Measurements from ENCODE around the gene KIF26B.
A peak's percentile ranks its signal among the peaks of the same experiment; 100 is the strongest.

Gene KIF26B

DNA sequence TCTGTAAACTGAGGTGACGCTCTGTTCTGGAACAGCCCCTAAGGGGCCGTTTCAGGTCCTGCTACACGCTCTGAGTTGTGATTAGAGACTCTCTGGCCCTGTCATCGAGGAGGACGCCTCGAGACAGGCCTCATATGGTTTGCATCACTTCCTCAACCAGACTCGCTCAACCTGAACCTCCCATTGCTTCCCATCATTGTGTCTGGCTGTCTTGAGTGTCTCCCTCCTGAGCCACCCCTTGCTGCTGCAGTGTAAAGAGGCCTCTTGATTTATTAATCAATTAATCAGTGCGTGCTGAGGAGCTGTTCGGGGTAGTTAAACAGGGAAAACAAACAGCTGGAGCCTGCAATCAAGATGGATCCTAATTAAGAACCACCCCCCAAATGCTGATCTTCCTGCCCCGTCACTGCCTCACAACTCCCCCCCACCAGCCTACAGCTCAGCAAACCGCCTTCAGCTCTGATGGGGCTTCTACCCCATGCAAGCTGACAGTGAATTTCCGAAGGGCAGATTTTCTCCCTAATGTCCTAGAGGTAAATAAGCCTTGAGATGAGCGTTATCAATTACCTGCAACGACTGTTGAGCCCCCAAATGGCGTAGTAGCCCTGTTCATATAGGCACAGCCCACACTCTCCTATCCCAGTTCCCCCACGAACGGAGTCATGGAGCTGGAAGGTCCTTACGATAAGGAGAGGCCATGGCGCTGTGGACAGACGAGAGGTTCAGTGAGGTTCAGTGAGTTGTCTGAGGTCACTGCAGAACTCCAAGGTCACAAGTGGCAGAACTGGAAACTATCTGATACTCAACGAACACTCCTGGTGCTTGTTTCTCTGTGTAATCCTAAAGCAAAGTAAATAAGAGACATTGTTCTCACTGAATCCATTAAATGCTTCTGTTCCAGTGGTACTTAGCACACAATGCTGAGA lies 210.6 kb downstream of the KIF26B start:
- H3K27ac ChIP-seq (ENCODE audit: low read depth, low read length): no peak overlapping the region
- WGBS: 89% methylated on average over 21 of the region's 21 CpGs
- no peaks in the 10 kb centered on the region for H3K9me3 ChIP-seq (ENCODE audit: insufficient read depth, low read depth, low read length)

DNA sequence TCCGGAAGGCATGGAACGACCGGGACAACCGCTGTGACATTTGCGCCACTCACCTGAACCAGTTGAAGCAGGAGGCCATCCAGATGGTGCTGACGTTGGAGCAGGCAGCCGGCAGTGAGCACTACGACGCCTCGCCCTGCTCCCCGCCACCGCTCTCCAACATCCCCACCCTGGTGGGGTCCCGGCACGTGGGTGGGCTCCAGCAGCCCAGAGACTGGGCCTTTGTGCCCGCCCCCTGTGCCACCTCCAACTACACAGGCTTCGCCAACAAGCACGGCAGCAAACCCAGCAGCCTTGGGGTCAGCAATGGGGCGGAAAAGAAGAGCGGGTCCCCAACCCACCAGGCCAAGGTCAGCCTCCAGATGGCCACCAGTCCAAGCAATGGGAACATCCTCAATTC lies 212.1 kb downstream of the KIF26B start:
- H3K4me1 ChIP-seq (ENCODE audit: insufficient read depth, low read length): no peaks in the 10 kb centered on the region
- no peaks in the 10 kb centered on the region for H3K9me3 ChIP-seq (ENCODE audit: insufficient read depth, low read depth, low read length)
- H3K27me3 ChIP-seq (ENCODE audit: insufficient read depth, low read length): no peaks in the 10 kb centered on the region
- H3K9ac ChIP-seq (ENCODE audit: low read depth, low read length): no peak overlapping the region
- no peaks in the 10 kb centered on the region for H3K36me3 ChIP-seq (ENCODE audit: insufficient read depth, low read length)
- no peak overlapping the region for H3K27ac ChIP-seq (ENCODE audit: low read depth, low read length)
- 97% methylated on average over 19 of the region's 19 CpGs for WGBS
- no peak overlapping the region for H3K4me3 ChIP-seq (ENCODE audit: low read length)

More for the DNA sequence above, 210.6 kb downstream of the KIF26B start:
- Histone ChIP-seq H3K27me3 (ENCODE audit: insufficient read depth, low read length) (no peaks in the 10 kb centered on the region), H3K4me1 (ENCODE audit: insufficient read depth, low read length) (no peaks in the 10 kb centered on the region), H3K9ac (ENCODE audit: low read depth, low read length) (no peak overlapping the region), H3K4me3 (ENCODE audit: low read length) (no peak overlapping the region), H3K36me3 (ENCODE audit: insufficient read depth, low read length) (no peaks in the 10 kb centered on the region)

DNA sequence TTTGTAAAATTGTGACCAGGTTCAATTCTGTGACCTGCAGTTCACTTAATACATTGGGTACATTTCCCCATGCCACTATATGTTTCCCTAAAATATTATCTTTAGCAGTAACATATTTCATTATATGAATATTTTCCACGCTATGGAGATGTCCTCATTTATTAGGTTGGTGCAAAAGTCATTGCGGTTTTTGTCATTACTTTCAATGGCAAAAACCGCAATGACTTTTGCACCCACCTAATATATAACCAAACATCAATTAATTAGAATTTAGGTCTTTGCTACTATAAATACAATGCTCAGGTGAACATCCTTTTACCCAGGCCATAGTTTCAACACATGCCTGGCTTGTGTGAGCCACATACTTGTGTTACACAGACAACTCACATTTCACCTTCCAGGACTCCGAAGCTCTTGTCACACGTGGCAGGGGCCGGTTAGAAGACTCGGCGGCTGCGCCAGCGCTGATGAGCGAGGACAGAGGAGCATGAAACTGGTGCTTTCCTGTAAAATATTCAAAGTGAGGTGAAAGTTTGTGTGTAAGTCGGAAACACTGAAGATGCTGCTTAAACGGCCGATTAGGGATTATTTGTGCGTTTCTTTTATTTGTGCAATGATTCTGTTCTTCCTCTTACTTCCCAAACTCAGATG lies 215.5 kb downstream of the KIF26B start:
- no peaks in the 10 kb centered on the region; the same call in 1 of the 2 replicates for H3K9me3 ChIP-seq (ENCODE audit: insufficient read depth, low read depth, low read length)
- WGBS: 90% methylated on average over 14 of the region's 15 CpGs

DNA sequence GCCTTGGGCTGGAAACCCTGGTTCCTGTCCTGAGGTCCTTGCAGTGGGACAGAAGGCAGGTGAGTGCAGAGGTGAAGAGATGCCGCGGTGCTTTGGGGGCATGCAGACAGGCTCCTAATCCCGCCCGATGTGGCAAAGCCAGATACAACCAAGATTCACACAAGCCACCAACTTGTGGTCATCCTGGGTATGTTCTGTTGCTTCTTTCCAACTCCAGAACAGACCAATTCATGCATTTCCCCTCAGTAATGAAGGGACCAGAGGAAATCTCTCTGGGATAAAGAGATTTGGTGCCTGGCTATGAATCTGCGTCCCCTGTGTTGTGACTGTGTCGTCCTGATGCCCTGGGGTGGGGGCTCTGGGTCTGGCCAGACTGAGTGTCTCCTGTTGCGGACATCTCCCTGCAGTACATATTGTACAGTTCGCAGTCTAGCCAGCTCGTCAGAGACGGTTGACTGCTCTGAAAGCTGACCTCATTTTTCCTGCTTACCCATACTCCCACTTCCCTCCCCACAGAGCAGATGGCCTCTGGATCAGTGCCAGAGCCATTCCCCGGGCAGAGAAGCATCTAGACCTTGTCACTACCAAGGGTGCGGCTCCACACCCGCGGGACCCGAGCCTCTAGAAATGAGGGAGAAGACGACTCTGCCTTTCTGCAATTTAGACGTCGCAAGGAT lies 216.3 kb downstream of the KIF26B start:
- WGBS: 96% methylated on average over 18 of the region's 18 CpGs
- H3K4me3 ChIP-seq (ENCODE audit: low read length): no peak overlapping the region
- no peaks in the 10 kb centered on the region for H3K36me3 ChIP-seq (ENCODE audit: insufficient read depth, low read length)
- H3K9ac ChIP-seq (ENCODE audit: low read depth, low read length): no peak overlapping the region
- H3K27ac ChIP-seq (ENCODE audit: low read depth, low read length): no peak overlapping the region
- no peaks in the 10 kb centered on the region for H3K4me1 ChIP-seq (ENCODE audit: insufficient read depth, low read length)
- no peaks in the 10 kb centered on the region for H3K27me3 ChIP-seq (ENCODE audit: insufficient read depth, low read length)
- H3K9me3 ChIP-seq (ENCODE audit: insufficient read depth, low read depth, low read length): no peaks in the 10 kb centered on the region; the same call in 1 of the 2 replicates

More for the DNA sequence above, 215.5 kb downstream of the KIF26B start:
- H3K36me3 ChIP-seq (ENCODE audit: insufficient read depth, low read length): no peaks in the 10 kb centered on the region
- no peak overlapping the region for H3K9ac ChIP-seq (ENCODE audit: low read depth, low read length)
- H3K27me3 ChIP-seq (ENCODE audit: insufficient read depth, low read length): no peaks in the 10 kb centered on the region
- no peak overlapping the region for H3K27ac ChIP-seq (ENCODE audit: low read depth, low read length)
- no peaks in the 10 kb centered on the region for H3K4me1 ChIP-seq (ENCODE audit: insufficient read depth, low read length)
- H3K4me3 ChIP-seq (ENCODE audit: low read length): no peak overlapping the region

DNA sequence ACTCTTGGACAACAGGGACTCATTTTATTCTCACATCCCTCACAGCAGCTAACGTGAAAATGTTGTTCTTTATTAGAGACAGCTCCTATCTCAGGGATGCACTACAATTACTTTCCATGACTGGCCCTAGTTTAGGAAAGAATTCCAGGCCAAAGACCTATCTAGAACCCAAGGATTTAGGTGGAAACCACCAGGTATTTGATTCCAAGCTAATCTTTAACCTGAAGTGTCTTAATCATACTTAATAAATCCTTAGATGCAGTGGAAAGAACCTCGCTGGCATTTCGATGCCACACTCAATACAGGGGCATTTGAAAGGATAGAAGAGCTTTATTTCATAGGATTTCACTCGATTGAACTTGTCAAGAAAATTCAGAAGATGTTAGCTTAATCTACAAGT lies 218.3 kb downstream of the KIF26B start:
- WGBS: 96% methylated on average over 4 of the region's 4 CpGs
- Histone ChIP-seq H3K9ac (ENCODE audit: low read depth, low read length) (no peak overlapping the region), H3K4me1 (ENCODE audit: insufficient read depth, low read length) (peaks cover 4% of the 10 kb centered on the region; the same call in 1 of the 2 replicates)

DNA sequence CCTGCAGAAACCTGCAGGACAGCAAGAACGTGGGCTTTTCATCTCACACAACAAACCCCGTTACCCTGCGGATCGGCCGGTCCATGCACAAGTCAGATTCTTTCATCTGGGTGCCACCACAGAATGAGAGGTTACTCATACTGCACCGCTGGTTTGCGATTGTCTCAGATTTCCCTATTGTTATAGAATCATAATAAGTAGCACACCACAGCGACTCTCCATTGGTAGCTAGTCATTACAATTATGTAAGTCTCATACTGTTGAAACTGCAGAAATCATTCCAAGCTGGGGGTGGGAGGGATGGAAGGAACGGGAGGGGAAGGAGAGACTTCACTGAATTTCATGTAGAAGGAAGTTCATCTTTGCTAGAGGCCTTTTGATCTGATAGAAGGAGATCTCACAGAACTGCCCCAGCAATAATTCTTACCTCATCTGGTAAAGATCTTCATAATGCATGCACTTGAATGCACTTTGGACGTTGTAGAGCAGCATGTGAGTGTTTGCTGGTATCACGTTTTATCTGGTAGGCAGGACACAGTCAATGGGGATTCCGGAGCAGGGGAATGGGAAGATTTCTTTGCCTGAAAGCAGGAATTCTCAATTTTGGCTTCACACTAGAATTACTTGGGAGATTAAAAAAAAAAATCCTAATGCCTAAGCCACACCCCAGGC lies 221.1 kb downstream of the KIF26B start:
- Histone ChIP-seq H3K4me3 (ENCODE audit: low read length) (no peak overlapping the region), H3K9ac (ENCODE audit: low read depth, low read length) (no peak overlapping the region), H3K36me3 (ENCODE audit: insufficient read depth, low read length) (no peaks in the 10 kb centered on the region), H3K27ac (ENCODE audit: low read depth, low read length) (no peak overlapping the region), H3K9me3 (ENCODE audit: insufficient read depth, low read depth, low read length) (no peaks in the 10 kb centered on the region; the same call in 1 of the 2 replicates), H3K27me3 (ENCODE audit: insufficient read depth, low read length) (no peaks in the 10 kb centered on the region), H3K4me1 (ENCODE audit: insufficient read depth, low read length) (peaks cover 11% of the 10 kb centered on the region)
- 92% methylated on average over 11 of the region's 12 CpGs for WGBS

More for the DNA sequence above, 218.3 kb downstream of the KIF26B start:
- no peaks in the 10 kb centered on the region for H3K36me3 ChIP-seq (ENCODE audit: insufficient read depth, low read length)
- no peaks in the 10 kb centered on the region for H3K27me3 ChIP-seq (ENCODE audit: insufficient read depth, low read length)
- no peak overlapping the region for H3K27ac ChIP-seq (ENCODE audit: low read depth, low read length)
- H3K4me3 ChIP-seq (ENCODE audit: low read length): no peak overlapping the region
- H3K9me3 ChIP-seq (ENCODE audit: insufficient read depth, low read depth, low read length): no peaks in the 10 kb centered on the region; the same call in 1 of the 2 replicates

DNA sequence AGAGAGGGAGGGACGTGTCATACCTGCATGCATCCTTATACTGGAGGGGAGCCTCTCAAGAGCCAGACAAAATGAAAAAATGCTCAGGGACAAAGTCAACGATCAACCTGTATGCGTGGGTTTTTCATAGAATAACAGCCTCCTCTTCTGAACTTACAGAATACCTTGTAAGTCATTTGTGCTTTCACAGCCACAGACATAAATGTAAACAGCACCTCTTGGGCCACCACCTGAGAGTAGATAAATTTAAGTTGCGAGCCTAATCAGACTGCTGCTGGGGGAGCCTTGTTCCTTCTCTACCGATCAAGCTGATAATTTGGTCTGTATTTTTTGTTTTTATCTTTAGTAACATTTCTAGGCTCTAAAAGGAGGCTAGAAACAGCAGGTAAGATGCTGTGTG lies 223.1 kb downstream of the KIF26B start:
- no peak overlapping the region for H3K4me3 ChIP-seq (ENCODE audit: low read length)
- H3K36me3 ChIP-seq (ENCODE audit: insufficient read depth, low read length): no peaks in the 10 kb centered on the region
- H3K4me1 ChIP-seq (ENCODE audit: insufficient read depth, low read length): peaks cover 11% of the 10 kb centered on the region
- no peak overlapping the region for H3K9ac ChIP-seq (ENCODE audit: low read depth, low read length)
- no peaks in the 10 kb centered on the region for H3K9me3 ChIP-seq (ENCODE audit: insufficient read depth, low read depth, low read length)
- H3K27ac ChIP-seq (ENCODE audit: low read depth, low read length): no peak overlapping the region; the same call in 1 of the 2 replicates
- WGBS: 76% methylated on average over 5 of the region's 5 CpGs
- H3K27me3 ChIP-seq (ENCODE audit: insufficient read depth, low read length): no peaks in the 10 kb centered on the region

DNA sequence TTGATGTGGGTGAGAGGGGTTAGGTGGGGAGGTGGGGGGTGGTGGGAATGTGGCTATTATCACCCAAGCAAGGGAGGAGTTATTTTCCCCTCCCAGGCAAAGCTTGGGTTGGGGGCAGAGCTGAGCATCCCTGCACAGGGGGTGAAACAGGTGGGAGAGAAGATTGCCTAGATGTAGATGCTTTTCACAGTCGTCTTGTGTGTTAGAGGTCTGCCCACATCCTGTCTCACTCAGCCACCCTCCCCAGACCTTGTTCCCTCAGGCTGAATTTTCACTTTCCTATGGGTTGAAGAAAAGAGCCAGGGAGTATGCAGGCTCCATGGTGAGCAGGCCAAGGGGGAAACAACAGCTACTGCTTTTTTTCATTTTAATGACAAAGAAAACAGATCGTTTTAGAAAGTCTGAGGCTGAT lies 223.5 kb downstream of the KIF26B start:
- Histone ChIP-seq H3K27ac (ENCODE audit: low read depth, low read length) (peak overlapping the region; percentile 12; the same call in 1 of the 2 replicates), H3K9me3 (ENCODE audit: insufficient read depth, low read depth, low read length) (no peaks in the 10 kb centered on the region), H3K36me3 (ENCODE audit: insufficient read depth, low read length) (no peaks in the 10 kb centered on the region), H3K27me3 (ENCODE audit: insufficient read depth, low read length) (no peaks in the 10 kb centered on the region), H3K4me1 (ENCODE audit: insufficient read depth, low read length) (peaks cover 14% of the 10 kb centered on the region), H3K4me3 (ENCODE audit: low read length) (no peak overlapping the region), H3K9ac (ENCODE audit: low read depth, low read length) (no peak overlapping the region)
- WGBS: 0% methylated on average over 1 of the region's 2 CpGs

DNA sequence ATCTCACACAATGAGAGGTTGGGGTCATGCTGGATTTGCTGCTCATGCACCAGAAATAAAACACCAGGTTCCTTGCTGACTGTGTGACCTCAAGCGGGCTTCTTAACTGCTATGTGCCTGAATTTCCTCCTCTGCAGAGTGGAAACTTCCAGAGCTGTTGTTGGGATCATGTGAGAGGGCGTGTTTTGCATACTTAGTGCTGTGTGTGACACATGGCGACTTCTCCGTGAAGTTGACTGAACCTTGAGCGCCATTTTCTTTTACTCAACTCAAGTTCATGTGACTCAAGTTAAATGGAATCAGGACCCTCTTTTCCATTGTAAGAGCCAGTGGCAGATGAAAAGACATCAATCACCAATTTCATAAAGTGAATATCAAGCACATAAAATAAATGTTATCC lies 224.0 kb downstream of the KIF26B start:
- Histone ChIP-seq H3K27me3 (ENCODE audit: insufficient read depth, low read length) (no peaks in the 10 kb centered on the region), H3K4me3 (ENCODE audit: low read length) (no peak overlapping the region), H3K36me3 (ENCODE audit: insufficient read depth, low read length) (no peaks in the 10 kb centered on the region), H3K27ac (ENCODE audit: low read depth, low read length) (peak overlapping the region; percentile 67; the same call in 1 of the 2 replicates), H3K4me1 (ENCODE audit: insufficient read depth, low read length) (peaks cover 19% of the 10 kb centered on the region), H3K9me3 (ENCODE audit: insufficient read depth, low read depth, low read length) (no peaks in the 10 kb centered on the region), H3K9ac (ENCODE audit: low read depth, low read length) (no peak overlapping the region)
- WGBS: 71% methylated on average over 5 of the region's 5 CpGs

DNA sequence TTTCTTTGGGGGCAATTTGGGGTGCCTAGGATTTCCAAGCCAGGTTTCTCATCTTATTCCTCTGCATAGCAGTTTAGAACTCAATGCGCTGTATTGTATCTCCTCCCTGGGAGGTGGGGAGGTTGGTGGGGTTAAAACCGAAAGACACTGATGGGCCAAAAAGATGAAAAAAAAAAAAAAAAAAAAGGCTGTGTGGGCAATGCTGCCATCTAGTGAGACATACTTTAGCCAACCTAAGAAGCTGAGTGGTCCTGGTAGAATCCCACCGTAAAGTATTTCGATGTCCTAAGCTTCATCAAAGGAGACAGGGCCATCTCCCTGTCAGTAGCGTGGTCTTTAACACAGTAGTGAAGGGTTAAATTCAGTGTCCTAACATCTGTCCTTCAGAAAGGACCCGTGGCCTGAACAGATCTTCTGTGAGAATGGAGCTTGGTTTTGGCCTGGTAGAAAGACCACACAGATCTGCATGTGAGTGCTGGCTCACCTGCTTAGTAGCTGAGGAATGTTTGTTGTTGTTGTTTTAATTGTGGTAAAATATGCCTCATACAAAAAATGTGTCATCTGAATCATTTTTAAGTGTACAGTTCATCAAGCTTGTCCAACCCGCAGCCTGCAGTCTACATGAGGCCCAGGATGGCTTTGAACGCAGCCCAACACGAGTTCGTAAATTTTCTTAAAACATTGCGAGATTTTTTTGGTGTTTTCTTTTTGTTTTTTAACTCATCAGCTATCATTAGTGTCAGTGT lies 226.2 kb downstream of the KIF26B start:
- Histone ChIP-seq H3K4me1 (ENCODE audit: insufficient read depth, low read length) (peaks cover 20% of the 10 kb centered on the region), H3K27me3 (ENCODE audit: insufficient read depth, low read length) (no peaks in the 10 kb centered on the region), H3K4me3 (ENCODE audit: low read length) (no peak overlapping the region), H3K36me3 (ENCODE audit: insufficient read depth, low read length) (no peaks in the 10 kb centered on the region), H3K27ac (ENCODE audit: low read depth, low read length) (no peak overlapping the region), H3K9ac (ENCODE audit: low read depth, low read length) (no peak overlapping the region), H3K9me3 (ENCODE audit: insufficient read depth, low read depth, low read length) (no peaks in the 10 kb centered on the region)
- 80% methylated on average over 11 of the region's 11 CpGs for WGBS

Data from HUES64 (cell line).